Bronchial epithelial cell (primary cell): ENCODE data around the gene B4GALNT1. TPM values are rescaled to one million over a fixed set of nuclear protein-coding genes. Genes with fewer than 3 reads are reported as not detected.

Source experiments
- DNase-seq: peaks from one replicate; pipeline ENCODE4 v3.0.0-alpha.2; 2010; ENCODE audit warnings: low read depth
- FAIRE-seq: peaks from 2 replicates; lab custom pipeline; 2011; peaks lifted over from hg19 to GRCh38; lab: Jason Lieb, UNC
- H3K27me3 ChIP-seq: 2 replicates; pipeline ENCODE4 v1.5.1; 2011; ENCODE audit warnings: low read length; ENCODE audit not compliant: control insufficient read depth, insufficient read depth
- H3K36me3 ChIP-seq: 2 replicates; pipeline ENCODE4 v1.5.1; 2011; ENCODE audit warnings: low read length; ENCODE audit not compliant: control insufficient read depth, insufficient read depth
- H3K4me3 ChIP-seq: 2 replicates; pipeline ENCODE4 v1.5.1; 2011; ENCODE audit warnings: mild to moderate bottlenecking, low read depth, low read length, control low read depth
- total RNA-seq: library from RNA; depleted of rRNA; stranded (reverse); fragments of >200 nt; gene quantifications from 2 replicates; pipeline ENCODE4 v1.2.1, GENCODE V29; 2014
- TF ChIP-seq, protein P1 (sequence below): IDR thresholded peaks from 2 replicates; pipeline ENCODE4 v1.5.1; 2011; ENCODE audit warnings: mild to moderate bottlenecking, moderate library complexity, low read length, control low read depth, inconsistent platforms; ENCODE audit not compliant: insufficient read depth, severe bottlenecking

The B4GALNT1 gene
- total RNA-seq, 1 donor from 2014 or later, result not detected

GRCh38 chr12:57579677-57580465 lies 53.1 kb downstream of the B4GALNT1 start:
- no peak overlapping the region for H3K4me3 ChIP-seq
- peaks cover 2% of the 10 kb centered on the region for H3K27me3 ChIP-seq
- DNase-seq, result no peak
- TF ChIP-seq, protein P1, sequence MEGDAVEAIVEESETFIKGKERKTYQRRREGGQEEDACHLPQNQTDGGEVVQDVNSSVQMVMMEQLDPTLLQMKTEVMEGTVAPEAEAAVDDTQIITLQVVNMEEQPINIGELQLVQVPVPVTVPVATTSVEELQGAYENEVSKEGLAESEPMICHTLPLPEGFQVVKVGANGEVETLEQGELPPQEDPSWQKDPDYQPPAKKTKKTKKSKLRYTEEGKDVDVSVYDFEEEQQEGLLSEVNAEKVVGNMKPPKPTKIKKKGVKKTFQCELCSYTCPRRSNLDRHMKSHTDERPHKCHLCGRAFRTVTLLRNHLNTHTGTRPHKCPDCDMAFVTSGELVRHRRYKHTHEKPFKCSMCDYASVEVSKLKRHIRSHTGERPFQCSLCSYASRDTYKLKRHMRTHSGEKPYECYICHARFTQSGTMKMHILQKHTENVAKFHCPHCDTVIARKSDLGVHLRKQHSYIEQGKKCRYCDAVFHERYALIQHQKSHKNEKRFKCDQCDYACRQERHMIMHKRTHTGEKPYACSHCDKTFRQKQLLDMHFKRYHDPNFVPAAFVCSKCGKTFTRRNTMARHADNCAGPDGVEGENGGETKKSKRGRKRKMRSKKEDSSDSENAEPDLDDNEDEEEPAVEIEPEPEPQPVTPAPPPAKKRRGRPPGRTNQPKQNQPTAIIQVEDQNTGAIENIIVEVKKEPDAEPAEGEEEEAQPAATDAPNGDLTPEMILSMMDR, result no peak
- no peak for FAIRE-seq
- no peaks in the 10 kb centered on the region for H3K36me3 ChIP-seq

GRCh38 chr12:57579011-57579410 lies 54.0 kb downstream of the B4GALNT1 start:
- TF ChIP-seq, protein P1, result no peak
- no peaks in the 10 kb centered on the region for H3K27me3 ChIP-seq
- no peak overlapping the region for H3K4me3 ChIP-seq
- FAIRE-seq (no peak), DNase-seq (no peak)
- H3K36me3 ChIP-seq, result no peaks in the 10 kb centered on the region

GRCh38 chr12:57577981-57578758 lies 54.8 kb downstream of the B4GALNT1 start:
- no peak overlapping the region for H3K4me3 ChIP-seq
- TF ChIP-seq, protein P1, result no peak
- H3K36me3 ChIP-seq, result no peaks in the 10 kb centered on the region
- DNase-seq (no peak), FAIRE-seq (no peak)
- no peaks in the 10 kb centered on the region for H3K27me3 ChIP-seq

DNA sequence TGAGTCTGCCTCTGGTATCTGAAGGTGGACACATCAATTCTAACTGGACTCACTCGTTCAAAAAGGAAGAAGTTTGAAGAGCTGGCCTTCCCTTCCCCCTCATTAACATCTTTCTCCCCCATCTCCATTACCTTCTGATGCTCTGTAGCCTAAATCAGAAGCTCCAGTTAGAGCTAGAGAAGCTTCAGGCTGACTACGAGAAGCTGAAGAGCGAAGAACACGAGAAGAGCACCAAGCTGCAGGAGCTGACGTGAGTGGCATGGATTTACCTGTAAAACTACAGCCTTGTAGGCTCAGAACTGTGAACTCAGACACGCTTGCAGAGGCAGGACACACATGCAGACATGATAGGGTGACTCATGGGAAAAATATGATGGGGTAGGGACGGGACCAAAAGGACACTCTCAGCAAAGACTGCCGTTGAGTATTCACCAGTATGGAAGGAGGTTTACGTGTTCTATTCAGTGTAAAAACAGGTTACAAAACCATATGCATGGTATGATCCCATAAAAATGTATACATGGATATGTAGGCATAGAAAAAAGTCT lies 56.3 kb downstream of the B4GALNT1 start:
- FAIRE-seq, result no peak
- H3K36me3 ChIP-seq, result no peaks in the 10 kb centered on the region
- TF ChIP-seq, protein P1, result no peak
- no peaks in the 10 kb centered on the region for H3K27me3 ChIP-seq
- no peak overlapping the region for H3K4me3 ChIP-seq
- DNase-seq, result peak; percentile 25

Other genes with a start within 250 kb of the B4GALNT1 start
- 5.5 and 6.4 TPM in 2 replicates for gene R3HDM2, start 202.2 kb downstream of the B4GALNT1 start, total RNA-seq
- not detected in 2 replicates for gene INHBC, start 198.4 kb downstream of the B4GALNT1 start, total RNA-seq
- gene INHBE, start 177.9 kb downstream of the B4GALNT1 start, total RNA-seq, result 0.26 and 1.3 TPM in 2 replicates
- under 0.01 and 0.26 TPM in 2 replicates for gene GLI1, start 173.4 kb downstream of the B4GALNT1 start, total RNA-seq
- not detected in 2 replicates for gene ARHGAP9, start 153.3 kb downstream of the B4GALNT1 start, total RNA-seq
- 374 and 477 TPM in 2 replicates for gene MARS1, start 145.1 kb downstream of the B4GALNT1 start, total RNA-seq
- 213 and 231 TPM in 2 replicates for gene DDIT3, start 112.7 kb downstream of the B4GALNT1 start, total RNA-seq
- gene MBD6, start 110.4 kb downstream of the B4GALNT1 start, total RNA-seq, result 5.0 and 5.1 TPM in 2 replicates
- gene DCTN2, start 86.0 kb downstream of the B4GALNT1 start, total RNA-seq, result 65.8 and 87.9 TPM in 2 replicates
- gene KIF5A, start 83.2 kb downstream of the B4GALNT1 start, total RNA-seq, result under 0.01 and 0.26 TPM in 2 replicates
- gene PIP4K2C, start 42.0 kb downstream of the B4GALNT1 start, total RNA-seq, result 38.4 and 46.3 TPM in 2 replicates
- 1.5 and 3.7 TPM in 2 replicates for gene DTX3, start 28.4 kb downstream of the B4GALNT1 start, total RNA-seq
- 0.26 and 0.53 TPM in 2 replicates for gene ARHGEF25, start 21.8 kb downstream of the B4GALNT1 start, total RNA-seq
- 182 and 405 TPM in 2 replicates for gene OS9, start 60.9 kb upstream of the B4GALNT1 start, total RNA-seq
- gene AGAP2, start 105.5 kb upstream of the B4GALNT1 start, total RNA-seq, result under 0.01 TPM in 2 replicates
- gene TSPAN31, start 111.8 kb upstream of the B4GALNT1 start, total RNA-seq, result 100 and 109 TPM in 2 replicates
- gene CDK4, start 119.1 kb upstream of the B4GALNT1 start, total RNA-seq, result 61.3 and 113 TPM in 2 replicates
- 6.3 and 8.1 TPM in 2 replicates for gene MARCHF9, start 121.9 kb upstream of the B4GALNT1 start, total RNA-seq
- 0.77 and 3.9 TPM in 2 replicates for gene CYP27B1, start 133.9 kb upstream of the B4GALNT1 start, total RNA-seq
- 2.8 and 5.8 TPM in 2 replicates for gene METTL1, start 138.9 kb upstream of the B4GALNT1 start, total RNA-seq
- gene EEF1AKMT3, start 139.4 kb upstream of the B4GALNT1 start, total RNA-seq, result 4.5 and 7.1 TPM in 2 replicates
- 15.7 and 17.9 TPM in 2 replicates for gene TSFM, start 149.6 kb upstream of the B4GALNT1 start, total RNA-seq
- 0.79 and 1.9 TPM in 2 replicates for gene AVIL, start 185.5 kb upstream of the B4GALNT1 start, total RNA-seq
- 29.3 and 36.3 TPM in 2 replicates for gene CTDSP2, start 213.5 kb upstream of the B4GALNT1 start, total RNA-seq